DMS 273 (cell line): ENCODE data around the gene WDR31.
A peak's percentile ranks its signal among the peaks of the same experiment; 100 is the strongest.
"Not testable (repeated sequence)": the region's sequence is repeated elsewhere in the genome, so short reads cannot be mapped to it uniquely, and the experiment has no call there.

Source experiments
- DNase-seq: peaks from one replicate; lab custom pipeline; 2025; ENCODE audit not compliant: unreplicated experiment; lab: John Stamatoyannopoulos, UW

The WDR31 gene

DNA sequence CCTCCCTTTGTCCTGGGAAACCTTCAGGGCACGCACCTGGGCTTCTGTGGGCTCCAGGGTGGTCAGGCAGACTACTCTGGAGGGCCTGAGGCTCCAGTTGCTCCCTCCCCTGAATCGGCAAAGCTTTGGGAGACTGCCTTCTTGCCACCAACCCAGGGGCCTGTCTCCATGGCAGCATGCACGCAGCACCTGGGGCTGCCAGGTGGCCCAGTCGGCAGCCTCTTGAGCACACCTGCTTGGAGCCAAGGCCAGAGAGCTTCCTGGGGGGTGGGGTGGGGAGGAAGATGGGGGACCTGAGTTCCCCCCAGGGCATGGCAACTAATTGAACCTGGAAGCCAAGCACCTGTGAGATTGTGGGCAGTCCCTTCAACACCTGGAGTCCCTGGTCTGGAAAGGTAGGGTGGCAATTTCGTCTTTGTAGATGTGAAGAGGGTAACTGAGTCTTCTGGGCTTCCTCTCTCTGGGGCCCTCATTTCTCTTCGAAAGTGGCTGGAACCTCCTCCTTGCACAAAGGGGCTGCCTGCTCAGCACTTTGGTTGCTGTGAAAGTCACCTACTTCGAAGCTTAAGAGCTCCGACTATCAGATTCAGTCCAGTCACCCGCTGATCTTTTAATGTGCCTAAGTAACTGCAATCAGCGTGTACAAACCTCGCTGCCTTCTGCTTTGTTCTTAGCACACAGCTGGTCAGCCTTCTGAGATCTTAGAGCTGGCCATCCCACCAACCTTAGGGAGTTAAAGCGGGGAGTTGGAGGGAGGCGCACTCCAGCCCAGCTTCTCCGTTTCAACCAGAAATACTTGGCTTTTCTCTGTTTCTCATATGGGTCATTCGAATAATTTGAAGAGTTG lies 40.9 kb downstream of the WDR31 start:
- DNase-seq = no peak

DNA sequence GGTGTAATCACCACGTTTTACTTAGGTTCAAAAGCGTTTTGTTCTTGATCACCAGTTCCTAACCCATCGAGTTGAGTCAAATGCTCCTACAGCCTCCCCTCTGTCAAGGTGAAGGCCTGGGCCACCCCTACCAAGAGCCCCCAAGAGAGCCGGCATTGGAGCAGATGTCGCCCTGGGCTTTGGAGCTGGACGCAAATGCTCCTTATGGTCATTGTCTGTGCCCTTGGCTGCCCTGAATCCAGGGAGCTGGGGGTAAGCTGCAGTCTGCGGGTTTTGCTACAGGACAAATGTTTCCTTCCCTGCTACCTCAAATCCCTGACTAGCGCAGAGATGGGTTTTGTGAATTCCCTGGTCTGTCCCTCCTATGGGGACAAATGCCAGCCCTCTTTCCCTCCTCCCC lies 41.8 kb downstream of the WDR31 start:
- no peak for DNase-seq

DNA sequence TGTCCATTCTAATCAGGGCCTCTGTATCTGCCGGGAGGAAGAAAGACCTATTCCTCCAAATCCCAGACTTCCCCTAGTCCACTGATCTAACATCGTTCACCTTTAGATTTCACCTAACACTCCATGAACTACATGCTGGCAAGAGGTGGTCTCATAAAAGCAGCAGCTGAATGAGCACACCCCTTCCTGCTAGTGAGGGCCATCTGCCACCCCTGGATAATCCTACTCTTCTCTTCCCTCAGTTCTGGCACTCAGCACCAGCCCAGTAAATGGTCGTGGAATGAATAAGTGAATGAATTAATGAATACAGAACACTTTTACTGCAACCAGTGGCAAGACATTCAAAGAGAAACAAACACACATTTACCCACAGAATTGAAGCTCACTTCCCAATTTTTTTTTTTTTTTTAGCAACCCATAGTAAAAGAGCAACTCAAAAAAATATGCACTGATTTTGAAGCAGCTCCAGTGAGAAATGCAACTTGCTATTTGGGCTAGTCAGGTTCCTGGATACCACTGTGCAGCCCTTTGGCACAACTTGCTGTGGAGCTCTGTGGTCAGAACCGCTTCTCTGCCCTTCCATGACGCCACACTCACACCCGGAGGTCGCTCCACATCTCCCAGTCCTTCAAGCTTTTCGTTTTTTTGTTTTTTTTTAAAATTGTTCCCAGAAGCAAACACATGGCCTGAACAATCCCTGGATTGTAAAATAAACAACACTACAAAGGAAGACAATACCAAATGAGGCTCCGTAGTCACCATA lies 43.1 kb downstream of the WDR31 start:
- peak; percentile 62 for DNase-seq

GRCh38 chr9:113296247-113296646 lies 43.8 kb downstream of the WDR31 start:
- DNase-seq = not testable (repeated sequence)

- no peak for DNase-seq
Measured at GRCh38 chr9:113293285-113293878, 46.7 kb downstream of the WDR31 start.

- DNase-seq = no peak
Measured at GRCh38 chr9:113290052-113290607, 49.9 kb downstream of the WDR31 start.

- no peak for DNase-seq
Measured at GRCh38 chr9:113289091-113289490, 51.0 kb downstream of the WDR31 start.

GRCh38 chr9:113281356-113281755 lies 58.7 kb downstream of the WDR31 start:
- DNase-seq = no peak

GRCh38 chr9:113278840-113279239 lies 61.2 kb downstream of the WDR31 start:
- DNase-seq = no peak

DNA sequence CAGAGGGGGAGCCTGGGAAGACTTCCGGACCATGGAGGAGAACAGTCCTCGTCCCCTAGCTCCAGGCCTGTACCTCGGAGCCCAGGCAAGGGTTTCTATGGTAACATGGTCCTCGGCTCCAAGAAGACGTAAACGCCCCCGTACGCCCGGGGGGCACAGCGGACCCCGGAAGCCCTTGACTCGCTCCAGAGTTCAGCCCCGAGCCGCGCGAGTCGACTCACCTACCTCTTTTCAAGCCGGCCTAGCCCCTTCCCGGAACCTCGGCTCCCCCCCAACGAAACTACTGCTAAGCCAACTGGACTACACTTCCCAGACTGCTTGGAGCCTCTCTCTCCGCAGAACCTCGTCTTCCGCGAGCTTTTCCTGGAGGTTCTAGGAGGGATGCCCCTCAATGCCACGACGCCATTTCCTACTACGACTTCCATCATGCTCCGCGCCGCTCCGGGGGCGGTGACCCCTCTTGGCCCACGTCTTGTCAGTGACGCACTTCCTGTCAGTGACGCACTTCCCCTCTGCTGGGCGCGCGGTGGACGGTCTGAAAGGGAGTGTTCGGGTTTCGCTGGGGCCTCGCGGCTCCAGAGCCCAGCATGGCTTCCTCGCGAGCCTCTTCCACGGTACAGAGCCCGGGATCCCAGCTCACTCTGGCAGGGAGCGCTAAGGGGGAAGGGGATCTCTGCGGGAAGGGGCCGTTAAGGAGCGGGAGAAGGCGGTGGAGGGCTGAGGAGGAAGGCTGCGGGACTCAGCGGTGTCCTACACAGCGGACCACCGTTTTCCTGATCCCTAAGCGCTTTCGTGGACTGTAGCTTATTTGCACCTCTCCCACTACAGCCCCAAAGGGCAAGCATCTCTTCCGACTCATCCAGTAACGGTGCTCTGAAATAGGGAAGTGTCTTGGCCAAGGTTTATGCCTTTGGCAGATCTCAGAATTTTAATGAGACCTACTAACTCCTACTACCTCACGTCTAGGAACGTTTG lies 64.6 kb downstream of the WDR31 start, which contains the start of the genes CDC26 and PRPF4:
Gene CDC26 (minus strand): TSS at position 416 of the 975 bp plus-strand sequence. CDS start 3,065 bp downstream, outside the sequence.
Gene PRPF4 (plus strand): TSS at position 502 of the 975 bp plus-strand sequence. CDS start 86 bp downstream, at position 588.
- peak; percentile 99 for DNase-seq

DNA sequence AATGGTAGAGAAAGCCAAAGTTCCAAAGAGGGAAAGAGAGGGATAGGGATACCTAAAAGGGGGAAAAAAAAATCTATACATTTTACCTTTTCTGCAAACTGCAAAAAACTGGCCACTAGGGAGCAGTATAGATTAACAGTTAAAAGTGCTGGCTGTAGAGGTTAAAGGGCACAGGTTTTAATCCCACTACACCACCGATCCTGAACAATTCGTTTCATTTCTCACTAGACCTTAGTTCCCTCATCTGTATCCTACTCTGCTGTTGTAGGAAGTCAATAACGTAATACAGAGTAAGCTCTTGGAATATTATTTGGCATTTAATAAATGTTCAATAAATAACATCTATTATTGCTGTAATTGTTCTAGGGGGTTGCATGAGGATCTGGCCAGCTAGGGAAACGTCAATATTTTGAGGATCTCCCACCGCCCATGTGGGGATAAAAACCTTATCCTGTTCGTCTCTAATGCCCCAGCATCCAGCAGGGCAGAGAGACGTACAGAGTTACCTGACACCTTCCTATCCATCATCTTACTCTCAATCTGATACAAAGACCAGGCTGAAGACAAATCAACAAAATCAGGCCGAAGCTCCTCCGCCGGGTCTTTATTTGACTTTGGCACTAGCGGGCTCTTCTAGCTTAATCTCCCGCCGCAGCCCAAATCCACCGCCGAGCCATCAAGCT lies 65.5 kb downstream of the WDR31 start:
- peak; percentile 81 for DNase-seq

GRCh38 chr9:113269871-113270270 lies 70.2 kb downstream of the WDR31 start:
- no peak for DNase-seq

- no peak for DNase-seq
Measured at GRCh38 chr9:113269355-113269754, 70.7 kb downstream of the WDR31 start.

- DNase-seq = no peak
Measured at GRCh38 chr9:113267911-113268566, 72.0 kb downstream of the WDR31 start.

- no peak for DNase-seq
Measured at GRCh38 chr9:113266174-113266573, 73.9 kb downstream of the WDR31 start.
